Inferior parietal cortex (tissue), 1 donor: ENCODE data around the gene MYF5.

Experiments
- DNase-seq: peaks from one replicate; pipeline ENCODE4 v3.0.0-alpha.2; 2016; ENCODE audit errors: extremely low spot score

The MYF5 gene

DNA sequence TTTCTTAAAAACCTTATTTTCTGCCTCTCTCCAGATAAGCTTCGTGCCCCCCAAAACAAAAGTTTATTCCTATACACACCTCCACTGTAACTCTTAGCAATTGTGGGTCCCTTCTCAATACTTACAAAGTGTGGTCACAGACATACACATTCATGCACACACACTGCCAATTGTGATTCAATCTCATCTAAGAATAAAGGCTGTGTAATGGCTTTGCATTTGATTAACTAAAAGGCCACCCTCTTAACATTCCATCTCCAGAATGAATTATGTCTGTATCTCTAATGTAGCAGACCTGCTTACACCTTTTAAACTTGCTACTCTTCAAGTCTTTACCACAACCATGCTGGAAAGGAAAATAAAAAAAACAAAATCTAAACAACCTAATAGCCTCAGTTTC is 49.5 kb downstream of the MYF5 start:
- DNase-seq = no peak

- no peak for DNase-seq
Observed at GRCh38 chr12:80766897-80767296, 50.2 kb downstream of the MYF5 start.
